Measurements from ENCODE around the gene ANKRD34A.

ANKRD34A gene

GRCh38 chr1:145964328-145965118, at the start of gene ANKRD34A, which contains the start of gene POLR3GL:
ANKRD34A (minus strand) TSS chr1:145964575; CDS start chr1:145961759, 2,816 bp downstream.
POLR3GL (plus strand) TSS chr1:145964690; CDS start chr1:145974866, 10,176 bp downstream.
- ATAC-seq (peak; percentile 91), DNase-seq (ENCODE audit: low spot score in 2 of 2) (peak; percentile 77 to 93)
- H3K27ac Mint-ChIP-seq: peak within 1 kb of the TSS; percentile 88
- peak within 1 kb of the TSS; percentile 75 for H3K4me3 Mint-ChIP-seq
- peaks cover 25% of the 10 kb centered on the region for H3K36me3 Mint-ChIP-seq
- H3K9me3 Mint-ChIP-seq: no peaks in the 10 kb centered on the region
- peaks cover 47% of the 10 kb centered on the region for H3K4me1 Mint-ChIP-seq

- Mint-ChIP-seq H3K9me3 (no peaks in the 10 kb centered on the region), H3K36me3 (no peaks in the 10 kb centered on the region), H3K4me1 (peaks cover 6% of the 10 kb centered on the region), H3K4me3 (no peak overlapping the region), H3K27ac (no peak overlapping the region)
- DNase-seq (ENCODE audit: low spot score in 2 of 2) (no peak), ATAC-seq (no peak)
These were observed 49.2 kb upstream of the ANKRD34A start for GRCh38 chr1:146013559-146013922.

DNA sequence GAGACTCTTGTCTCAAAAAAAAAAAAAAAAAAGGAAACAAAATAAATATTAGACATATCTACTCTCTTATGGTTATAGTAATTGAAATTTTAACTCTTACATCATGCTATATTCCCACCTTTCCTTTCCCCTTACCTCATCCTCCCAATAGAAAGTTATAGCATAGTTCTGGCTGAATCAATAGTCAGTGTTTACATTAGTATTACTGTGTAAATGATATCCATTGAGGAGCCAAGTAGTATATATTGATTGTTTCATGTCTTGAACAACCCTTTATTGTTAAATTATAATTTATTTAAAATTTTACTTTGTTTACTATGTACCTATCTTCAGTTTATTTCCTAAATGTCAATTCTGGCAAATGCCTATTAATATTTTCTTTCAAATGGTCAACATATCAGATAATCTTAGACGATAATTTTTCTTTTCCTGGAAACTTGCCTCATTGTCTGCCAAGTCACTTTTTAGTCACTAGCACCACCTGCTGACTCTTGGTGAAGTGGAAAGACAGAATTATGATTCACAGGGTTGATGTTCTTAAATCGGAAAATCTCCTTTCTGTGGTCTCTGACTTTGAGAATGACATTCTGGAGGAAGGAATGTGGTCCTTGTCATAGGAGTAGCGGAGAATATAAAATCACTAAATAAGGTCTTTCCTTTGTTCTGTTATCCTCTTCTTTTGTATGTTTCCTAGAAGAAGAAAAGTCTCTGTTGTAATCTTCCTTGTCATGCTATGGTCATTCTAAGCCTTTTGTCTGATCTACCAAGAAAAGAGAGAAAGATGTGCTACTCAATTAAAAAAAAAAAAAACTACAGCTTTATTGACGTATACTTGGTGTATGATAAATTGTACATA, 48.6 kb upstream of the ANKRD34A start:
- H3K4me1 Mint-ChIP-seq: peaks cover 6% of the 10 kb centered on the region

GRCh38 chr1:146010126-146010738, 45.9 kb upstream of the ANKRD34A start:
- Mint-ChIP-seq H3K27ac (no peak overlapping the region), H3K4me3 (no peak overlapping the region), H3K9me3 (no peaks in the 10 kb centered on the region), H3K36me3 (no peaks in the 10 kb centered on the region), H3K4me1 (peaks cover 30% of the 10 kb centered on the region)
- no peak for DNase-seq (ENCODE audit: low spot score in 2 of 2)
- ATAC-seq: no peak

More for the DNA sequence above, 48.6 kb upstream of the ANKRD34A start:
- Mint-ChIP-seq H3K9me3 (no peaks in the 10 kb centered on the region), H3K36me3 (no peaks in the 10 kb centered on the region), H3K4me3 (no peak overlapping the region), H3K27ac (no peak overlapping the region)
- DNase-seq (ENCODE audit: low spot score in 2 of 2) (no peak), ATAC-seq (peak; percentile 74)

DNA sequence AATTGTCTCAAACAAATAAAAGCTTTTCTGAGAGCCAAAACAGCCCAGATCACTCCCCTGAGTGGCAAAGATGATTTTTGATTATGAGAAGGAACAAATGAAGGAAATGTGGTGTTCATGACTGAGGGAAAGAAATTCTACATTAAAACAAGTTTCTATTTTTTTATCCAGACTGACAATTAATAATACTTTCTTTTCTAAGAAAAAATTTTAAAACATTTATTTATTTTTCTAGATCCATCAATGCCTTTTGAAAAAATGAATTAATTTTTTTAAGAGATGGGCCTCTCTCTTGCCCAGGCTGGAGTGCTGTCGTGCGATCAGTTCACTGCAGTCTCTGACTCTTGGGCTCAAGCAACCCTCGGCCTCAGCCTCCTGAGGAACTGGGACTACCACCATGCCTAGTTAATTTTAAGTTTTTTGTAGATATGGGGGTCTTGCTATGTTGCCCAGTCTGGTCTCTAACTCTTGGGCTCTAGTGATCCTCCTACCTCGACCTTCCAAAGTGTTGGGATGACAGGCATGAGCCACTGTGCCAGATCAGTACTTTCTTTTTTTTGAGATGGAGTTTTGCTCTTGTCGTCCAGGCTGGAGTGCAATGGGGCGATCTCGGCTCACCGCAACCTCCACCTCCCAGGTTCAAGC, 43.2 kb upstream of the ANKRD34A start:
- Mint-ChIP-seq H3K4me1 (peaks cover 36% of the 10 kb centered on the region), H3K27ac (peak overlapping the region; percentile 79), H3K9me3 (no peaks in the 10 kb centered on the region), H3K4me3 (peak overlapping the region; percentile 22), H3K36me3 (peaks cover 5% of the 10 kb centered on the region)
- no peak for ATAC-seq
- no peak for DNase-seq (ENCODE audit: low spot score in 2 of 2)

DNA sequence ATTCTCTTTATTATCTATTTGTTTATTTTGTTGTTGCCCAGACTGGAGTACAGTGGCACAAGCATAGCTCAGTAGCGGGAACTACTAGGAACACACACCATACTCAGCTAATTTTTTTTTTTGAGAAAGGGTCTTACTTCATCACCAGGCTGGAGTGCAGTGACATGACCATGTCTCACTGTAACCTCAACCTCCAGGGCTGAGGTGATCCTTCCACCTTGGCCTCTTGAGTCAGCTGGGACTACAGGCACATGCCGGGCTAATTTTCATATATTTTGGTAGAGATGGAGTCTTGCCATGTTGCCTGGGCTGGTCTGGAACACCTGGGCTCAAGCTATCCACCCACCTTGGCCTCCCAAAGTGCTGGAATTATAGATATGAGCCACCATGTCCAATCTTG, 37.3 kb upstream of the ANKRD34A start:
- Mint-ChIP-seq H3K4me1 (peaks cover 70% of the 10 kb centered on the region), H3K9me3 (no peaks in the 10 kb centered on the region), H3K27ac (peak overlapping the region; percentile 97), H3K4me3 (peak overlapping the region; percentile 94), H3K36me3 (peaks cover 14% of the 10 kb centered on the region)
- ATAC-seq (peak; percentile 42), DNase-seq (ENCODE audit: low spot score in 2 of 2) (no peak)

GRCh38 chr1:145999321-146000024, 35.1 kb upstream of the ANKRD34A start:
- ATAC-seq: no peak
- Mint-ChIP-seq H3K4me3 (peak overlapping the region; percentile 94), H3K4me1 (peaks cover 58% of the 10 kb centered on the region), H3K9me3 (no peaks in the 10 kb centered on the region), H3K27ac (peak overlapping the region; percentile 97), H3K36me3 (peaks cover 35% of the 10 kb centered on the region)
- DNase-seq (ENCODE audit: low spot score in 2 of 2): no peak

DNA sequence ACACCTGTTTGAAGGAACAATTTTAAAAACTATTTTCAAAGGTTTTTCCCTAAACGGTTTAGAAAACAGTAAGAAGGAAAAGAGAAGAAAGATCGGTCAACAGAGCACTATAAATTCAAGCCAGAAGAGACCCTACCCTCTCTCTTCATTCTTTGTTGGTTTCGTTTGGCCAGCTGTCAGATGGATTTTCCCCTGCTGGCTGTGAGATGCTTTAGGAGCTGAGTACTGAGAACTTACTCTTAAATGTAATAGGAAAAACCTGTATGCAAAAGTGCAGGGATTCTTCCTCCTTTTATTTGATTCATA, 33.3 kb upstream of the ANKRD34A start:
- no peak for ATAC-seq
- Mint-ChIP-seq H3K4me1 (peaks cover 72% of the 10 kb centered on the region), H3K9me3 (no peaks in the 10 kb centered on the region), H3K36me3 (peaks cover 49% of the 10 kb centered on the region), H3K4me3 (peak overlapping the region; percentile 94), H3K27ac (peak overlapping the region; percentile 97)
- no peak for DNase-seq (ENCODE audit: low spot score in 2 of 2)

DNA sequence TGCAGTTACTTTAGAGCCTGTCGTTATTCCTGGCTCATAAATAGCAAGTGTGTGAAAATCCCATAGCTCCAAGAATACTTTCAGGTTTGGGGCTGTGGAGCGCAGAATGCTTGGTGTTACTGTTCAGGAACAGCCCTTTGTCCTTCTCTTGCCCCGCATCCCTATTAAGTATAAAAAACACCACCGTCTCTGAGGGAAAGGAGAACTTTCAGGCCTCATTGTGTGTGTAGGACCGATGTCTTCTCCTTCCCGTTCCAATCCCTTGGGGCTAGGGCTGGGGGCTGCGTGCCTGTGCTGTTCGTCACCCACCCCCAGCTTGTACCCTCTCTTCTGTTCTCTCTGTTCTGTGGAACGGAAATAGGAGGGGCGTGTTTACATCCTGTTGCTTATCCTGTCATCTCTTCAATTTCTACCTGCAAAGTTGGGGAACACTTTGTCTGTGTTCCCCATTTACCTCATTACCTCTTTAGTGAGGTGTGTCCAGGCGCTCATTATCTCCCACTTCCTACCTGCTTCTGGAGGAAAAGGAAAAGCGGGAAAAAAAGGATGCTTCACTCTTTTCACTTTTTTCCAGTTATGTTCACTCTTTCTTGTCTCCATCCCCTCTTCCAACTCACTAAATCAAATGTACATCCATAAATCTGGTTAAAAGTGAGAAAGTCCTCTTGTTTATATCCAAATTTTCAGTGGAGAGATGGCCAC, 32.8 kb upstream of the ANKRD34A start:
- ATAC-seq (peak; percentile 66), DNase-seq (ENCODE audit: low spot score in 2 of 2) (peak in 1 of 2 donors; percentile 79)
- peak overlapping the region; percentile 97 for H3K27ac Mint-ChIP-seq
- peaks cover 54% of the 10 kb centered on the region for H3K36me3 Mint-ChIP-seq
- H3K4me1 Mint-ChIP-seq: peaks cover 77% of the 10 kb centered on the region
- H3K9me3 Mint-ChIP-seq: no peaks in the 10 kb centered on the region
- H3K4me3 Mint-ChIP-seq: peak overlapping the region; percentile 94

DNA sequence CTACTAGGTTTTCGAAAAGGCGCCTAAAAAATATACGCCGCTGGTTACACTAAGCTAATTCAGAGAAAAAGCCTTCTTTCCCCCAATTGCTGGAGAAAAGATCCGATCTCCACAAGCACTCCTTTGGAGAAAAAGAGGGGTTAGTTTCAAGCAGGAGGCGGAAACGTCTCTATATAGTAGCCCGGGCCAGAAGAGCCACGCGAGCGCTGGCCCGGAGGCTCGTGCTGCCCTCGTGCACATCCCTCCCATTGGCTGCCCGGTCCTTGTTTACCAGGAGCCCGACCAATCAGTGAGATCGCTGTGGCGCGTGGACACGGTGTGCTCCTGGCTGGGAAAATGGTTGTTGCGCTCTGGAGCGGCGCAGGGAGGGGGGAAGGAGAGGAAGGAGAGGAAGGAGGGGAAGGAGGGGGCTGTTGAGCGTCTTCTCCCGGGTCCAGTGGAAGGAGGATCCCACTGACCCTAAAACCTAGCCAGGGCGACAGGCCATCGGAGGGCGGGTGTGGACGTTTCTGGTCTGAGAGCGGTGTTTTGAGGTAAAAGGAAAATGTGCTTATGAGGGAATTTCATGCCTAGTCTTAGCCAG, 32.1 kb upstream of the ANKRD34A start, which contains the start of gene TXNIP:
Gene TXNIP (minus strand): TSS at position 147 of the 583 bp plus-strand sequence. CDS start 313 bp downstream, outside the sequence.
- Mint-ChIP-seq H3K36me3 (peaks cover 60% of the 10 kb centered on the region), H3K4me1 (peaks cover 77% of the 10 kb centered on the region), H3K9me3 (no peaks in the 10 kb centered on the region), H3K27ac (peak within 1 kb of the TSS; percentile 97), H3K4me3 (peak within 1 kb of the TSS; percentile 94)
- peak; percentile 73 to 96 for DNase-seq (ENCODE audit: low spot score in 2 of 2)
- peak; percentile 97 for ATAC-seq

GRCh38 chr1:145995964-145996432, 31.6 kb upstream of the ANKRD34A start:
- Mint-ChIP-seq H3K9me3 (no peaks in the 10 kb centered on the region), H3K4me3 (peak overlapping the region; percentile 94), H3K27ac (peak overlapping the region; percentile 97), H3K4me1 (peaks cover 79% of the 10 kb centered on the region), H3K36me3 (peaks cover 66% of the 10 kb centered on the region)
- no peak for ATAC-seq
- DNase-seq (ENCODE audit: low spot score in 2 of 2): no peak

DNA sequence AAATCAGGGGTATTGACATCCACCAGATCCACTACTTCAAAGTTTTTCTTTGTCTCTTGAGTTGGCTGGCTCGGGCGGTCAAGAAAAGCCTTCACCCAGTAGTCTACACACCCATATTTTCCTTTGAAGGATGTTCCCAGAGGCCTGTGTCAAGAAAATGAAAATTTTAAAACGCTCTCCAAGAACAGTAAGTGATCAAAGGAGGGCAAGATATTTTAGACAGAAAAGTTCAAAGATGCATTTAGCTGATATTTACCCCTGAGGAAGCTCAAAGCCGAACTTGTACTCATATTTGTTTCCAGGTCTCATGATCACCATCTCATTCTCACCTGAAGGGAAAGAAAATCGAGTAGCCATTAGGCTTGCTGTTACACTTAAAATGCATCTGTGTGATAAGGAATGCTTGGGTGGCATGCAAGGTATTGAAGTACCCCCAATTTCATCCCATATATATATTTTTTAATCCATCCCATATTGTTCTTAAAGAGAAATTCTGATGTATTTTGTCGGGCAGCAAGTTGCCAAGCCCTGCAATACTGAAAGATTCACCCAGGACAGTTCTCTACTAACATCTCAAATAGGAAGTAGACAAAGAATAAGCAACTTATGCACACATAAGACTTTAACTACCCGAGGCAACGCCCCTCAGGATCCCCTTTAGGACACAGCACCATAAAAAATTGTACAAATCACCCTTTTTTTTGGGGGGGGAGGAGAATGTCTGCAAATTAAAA, 30.9 kb upstream of the ANKRD34A start:
- ATAC-seq (no peak), DNase-seq (ENCODE audit: low spot score in 2 of 2) (no peak)
- H3K36me3 Mint-ChIP-seq: peaks cover 66% of the 10 kb centered on the region
- peak overlapping the region; percentile 94 for H3K4me3 Mint-ChIP-seq
- H3K4me1 Mint-ChIP-seq: peaks cover 80% of the 10 kb centered on the region
- no peaks in the 10 kb centered on the region for H3K9me3 Mint-ChIP-seq
- H3K27ac Mint-ChIP-seq: peak overlapping the region; percentile 97

Data from stimulated activated effector memory CD8-positive, alpha-beta T cell treated with anti-CD3 and anti-CD28 coated beads, Interleukin-12 subunit alpha, Interleukin-12 subunit beta, amount 100 ng/mL, for 72 hours (primary cell).